ENCODE results near the gene ATG7.

ATG7 gene

GRCh38 chr3:11244121-11244677, 28.0 kb upstream of the ATG7 start:
- POLR2A ChIA-PET = no interaction called here
- WGBS (ENCODE audit: insufficient coverage) = 80% methylated on average over 1 of the region's 1 CpG
- no peak overlapping the region for H3K4me3 ChIP-seq (ENCODE audit: control insufficient read depth in 1 of 7, extremely low read depth in 1 of 7, insufficient read depth in 4 of 7, low read depth in 2 of 7, low read length in 6 of 7)
- no peak overlapping the region for H3K27ac ChIP-seq (ENCODE audit: insufficient read depth in 1 of 2, low read depth in 1 of 2, low read length in 2 of 2, poor library complexity in 1 of 2, severe bottlenecking in 2 of 2)
- no peaks in the 10 kb centered on the region for H3K36me3 ChIP-seq (ENCODE audit: control insufficient read depth in 4 of 4, insufficient read depth in 4 of 4, low read length in 3 of 4)
- peaks cover 0 to 2% (median 0%) of the 10 kb centered on the region in 5 experiments for H3K9me3 ChIP-seq (ENCODE audit: control extremely low read depth in 1 of 5, control insufficient read depth in 4 of 5, insufficient read depth in 2 of 5, low read depth in 1 of 5, low read length in 4 of 5)
- no peaks in the 10 kb centered on the region for H3K4me1 ChIP-seq (ENCODE audit: control extremely low read depth in 1 of 4, control insufficient read depth in 4 of 4, insufficient read depth in 4 of 4, low read length in 3 of 4)
- CTCF ChIA-PET = interaction anchor here (1.7 kb wide), 1 partner anchor 90 kb away, joined by 6 read pairs; no protein-coding TSS in a partner anchor
- no peak for DNase-seq
- H3K27me3 ChIP-seq (replicated peaks in 2 of 5; ENCODE audit: control insufficient read depth in 4 of 5, insufficient read depth in 5 of 5, low read length in 4 of 5) = peaks cover 0 to 2% (median 0%) of the 10 kb centered on the region in 5 experiments

- peaks cover 0 to 2% (median 0%) of the 10 kb centered on the region in 5 experiments for H3K9me3 ChIP-seq (ENCODE audit: control extremely low read depth in 1 of 5, control insufficient read depth in 4 of 5, insufficient read depth in 2 of 5, low read depth in 1 of 5, low read length in 4 of 5)
- H3K27ac ChIP-seq (ENCODE audit: insufficient read depth in 1 of 2, low read depth in 1 of 2, low read length in 2 of 2, poor library complexity in 1 of 2, severe bottlenecking in 2 of 2) = no peak overlapping the region
- ChIA-PET POLR2A (no interaction called here), CTCF (interaction anchor here (0.6 to 1.7 kb wide), 4 partner anchors 9 to 922 kb away, joined by 3 to 6 read pairs (median 4); no protein-coding TSS in a partner anchor)
- peaks cover 0 to 2% (median 0%) of the 10 kb centered on the region in 5 experiments for H3K27me3 ChIP-seq (replicated peaks in 2 of 5; ENCODE audit: control insufficient read depth in 4 of 5, insufficient read depth in 5 of 5, low read length in 4 of 5)
- DNase-seq = no peak
- H3K36me3 ChIP-seq (ENCODE audit: control insufficient read depth in 4 of 4, insufficient read depth in 4 of 4, low read length in 3 of 4) = no peaks in the 10 kb centered on the region
- no peak overlapping the region for H3K4me3 ChIP-seq (ENCODE audit: control insufficient read depth in 1 of 7, extremely low read depth in 1 of 7, insufficient read depth in 4 of 7, low read depth in 2 of 7, low read length in 6 of 7)
- 100% methylated on average over 6 of the region's 8 CpGs for WGBS (ENCODE audit: insufficient coverage)
- H3K4me1 ChIP-seq (ENCODE audit: control extremely low read depth in 1 of 4, control insufficient read depth in 4 of 4, insufficient read depth in 4 of 4, low read length in 3 of 4) = no peaks in the 10 kb centered on the region
These were observed 26.9 kb upstream of the ATG7 start for GRCh38 chr3:11245276-11245675.

GRCh38 chr3:11245827-11246662, 26.2 kb upstream of the ATG7 start:
- CTCF ChIA-PET = interaction anchor here (0.6 to 1.5 kb wide), 4 partner anchors 9 to 922 kb away, joined by 3 to 5 read pairs (median 4); no protein-coding TSS in a partner anchor
- 92% methylated on average over 4 of the region's 6 CpGs for WGBS (ENCODE audit: insufficient coverage)
- Histone ChIP-seq H3K4me3 (ENCODE audit: control insufficient read depth in 1 of 7, extremely low read depth in 1 of 7, insufficient read depth in 4 of 7, low read depth in 2 of 7, low read length in 6 of 7) (no peak overlapping the region), H3K36me3 (ENCODE audit: control insufficient read depth in 4 of 4, insufficient read depth in 4 of 4, low read length in 3 of 4) (no peaks in the 10 kb centered on the region), H3K9me3 (ENCODE audit: control extremely low read depth in 1 of 5, control insufficient read depth in 4 of 5, insufficient read depth in 2 of 5, low read depth in 1 of 5, low read length in 4 of 5) (peaks cover 0 to 2% (median 0%) of the 10 kb centered on the region in 5 experiments), H3K4me1 (ENCODE audit: control extremely low read depth in 1 of 4, control insufficient read depth in 4 of 4, insufficient read depth in 4 of 4, low read length in 3 of 4) (no peaks in the 10 kb centered on the region), H3K27me3 (replicated peaks in 2 of 5; ENCODE audit: control insufficient read depth in 4 of 5, insufficient read depth in 5 of 5, low read length in 4 of 5) (peaks cover 0 to 2% (median 0%) of the 10 kb centered on the region in 5 experiments), H3K27ac (ENCODE audit: insufficient read depth in 1 of 2, low read depth in 1 of 2, low read length in 2 of 2, poor library complexity in 1 of 2, severe bottlenecking in 2 of 2) (no peak overlapping the region)
- DNase-seq = no peak
- POLR2A ChIA-PET = no interaction called here

GRCh38 chr3:11246663-11246970, 25.6 kb upstream of the ATG7 start:
- no CpG with 5 or more reads among the region's 2 CpGs for WGBS (ENCODE audit: insufficient coverage)
- no peaks in the 10 kb centered on the region for H3K4me1 ChIP-seq (ENCODE audit: control extremely low read depth in 1 of 4, control insufficient read depth in 4 of 4, insufficient read depth in 4 of 4, low read length in 3 of 4)
- ChIA-PET CTCF (interaction anchor here (1.1 to 1.5 kb wide), 2 partner anchors 10 to 88 kb away, joined by 3 to 5 read pairs; no protein-coding TSS in a partner anchor), POLR2A (no interaction called here)
- no peaks in the 10 kb centered on the region for H3K36me3 ChIP-seq (ENCODE audit: control insufficient read depth in 4 of 4, insufficient read depth in 4 of 4, low read length in 3 of 4)
- H3K27ac ChIP-seq (ENCODE audit: insufficient read depth in 1 of 2, low read depth in 1 of 2, low read length in 2 of 2, poor library complexity in 1 of 2, severe bottlenecking in 2 of 2) = no peak overlapping the region
- no peak overlapping the region for H3K4me3 ChIP-seq (ENCODE audit: control insufficient read depth in 1 of 7, extremely low read depth in 1 of 7, insufficient read depth in 4 of 7, low read depth in 2 of 7, low read length in 6 of 7)
- H3K27me3 ChIP-seq (replicated peaks in 2 of 5; ENCODE audit: control insufficient read depth in 4 of 5, insufficient read depth in 5 of 5, low read length in 4 of 5) = peaks cover 0 to 2% (median 0%) of the 10 kb centered on the region in 5 experiments
- no peak for DNase-seq
- peaks cover 0 to 2% (median 0%) of the 10 kb centered on the region in 5 experiments for H3K9me3 ChIP-seq (ENCODE audit: control extremely low read depth in 1 of 5, control insufficient read depth in 4 of 5, insufficient read depth in 2 of 5, low read depth in 1 of 5, low read length in 4 of 5)

GRCh38 chr3:11247362-11247761, 24.8 kb upstream of the ATG7 start:
- no peak overlapping the region for H3K4me3 ChIP-seq (ENCODE audit: control insufficient read depth in 1 of 7, extremely low read depth in 1 of 7, insufficient read depth in 4 of 7, low read depth in 2 of 7, low read length in 6 of 7)
- ChIA-PET CTCF (interaction anchor here (1.6 to 1.9 kb wide), 2 partner anchors 11 to 88 kb away, joined by 5 to 7 read pairs; no protein-coding TSS in a partner anchor), POLR2A (no interaction called here)
- DNase-seq = no peak
- no peaks in the 10 kb centered on the region for H3K36me3 ChIP-seq (ENCODE audit: control insufficient read depth in 4 of 4, insufficient read depth in 4 of 4, low read length in 3 of 4)
- WGBS (ENCODE audit: insufficient coverage) = 77% methylated on average over 4 of the region's 8 CpGs
- H3K27ac ChIP-seq (ENCODE audit: insufficient read depth in 1 of 2, low read depth in 1 of 2, low read length in 2 of 2, poor library complexity in 1 of 2, severe bottlenecking in 2 of 2) = no peak overlapping the region
- H3K9me3 ChIP-seq (ENCODE audit: control extremely low read depth in 1 of 5, control insufficient read depth in 4 of 5, insufficient read depth in 2 of 5, low read depth in 1 of 5, low read length in 4 of 5) = peaks cover 0 to 2% (median 0%) of the 10 kb centered on the region in 5 experiments
- peaks cover 0 to 4% (median 0%) of the 10 kb centered on the region in 5 experiments for H3K27me3 ChIP-seq (replicated peaks in 2 of 5; ENCODE audit: control insufficient read depth in 4 of 5, insufficient read depth in 5 of 5, low read length in 4 of 5)
- no peaks in the 10 kb centered on the region for H3K4me1 ChIP-seq (ENCODE audit: control extremely low read depth in 1 of 4, control insufficient read depth in 4 of 4, insufficient read depth in 4 of 4, low read length in 3 of 4)

GRCh38 chr3:11248596-11248995, 23.6 kb upstream of the ATG7 start:
- no peak for DNase-seq
- ChIA-PET CTCF (interaction anchor here (1.6 to 1.9 kb wide), 2 partner anchors 9 to 86 kb away, joined by 5 to 7 read pairs; no protein-coding TSS in a partner anchor), POLR2A (no interaction called here)
- Histone ChIP-seq H3K27me3 (replicated peaks in 2 of 5; ENCODE audit: control insufficient read depth in 4 of 5, insufficient read depth in 5 of 5, low read length in 4 of 5) (peaks cover 0 to 4% (median 0%) of the 10 kb centered on the region in 5 experiments), H3K4me3 (ENCODE audit: control insufficient read depth in 1 of 7, extremely low read depth in 1 of 7, insufficient read depth in 4 of 7, low read depth in 2 of 7, low read length in 6 of 7) (no peak overlapping the region), H3K36me3 (ENCODE audit: control insufficient read depth in 4 of 4, insufficient read depth in 4 of 4, low read length in 3 of 4) (no peaks in the 10 kb centered on the region), H3K27ac (ENCODE audit: insufficient read depth in 1 of 2, low read depth in 1 of 2, low read length in 2 of 2, poor library complexity in 1 of 2, severe bottlenecking in 2 of 2) (no peak overlapping the region), H3K9me3 (ENCODE audit: control extremely low read depth in 1 of 5, control insufficient read depth in 4 of 5, insufficient read depth in 2 of 5, low read depth in 1 of 5, low read length in 4 of 5) (peaks cover 0 to 2% (median 0%) of the 10 kb centered on the region in 5 experiments), H3K4me1 (ENCODE audit: control extremely low read depth in 1 of 4, control insufficient read depth in 4 of 4, insufficient read depth in 4 of 4, low read length in 3 of 4) (no peaks in the 10 kb centered on the region)
- 98% methylated on average over 5 of the region's 6 CpGs for WGBS (ENCODE audit: insufficient coverage)
